SJSA1 (cell line): ENCODE data around the gene PFKL. TPM values are rescaled to one million over a fixed set of nuclear protein-coding genes. Genes with fewer than 3 reads are reported as not detected.

Experiments
- DNase-seq, 2 experiments: peaks; one replicate each; pipeline ENCODE4 v3.0.0-alpha.2; 2015 to 2020; ENCODE audit warnings: low spot score in 2 of 2, low read depth in 1 of 2
- H3K27ac ChIP-seq: fragments of 250-450 bp; sonication (Bioruptor Pico); 2 replicates; pipeline ENCODE4 v1.5.1; 2020; ENCODE audit warnings: mild to moderate bottlenecking, moderate library complexity
- H3K27me3 ChIP-seq: fragments of 250-450 bp; sonication (Bioruptor Pico); replicated peaks from 2 replicates; pipeline ENCODE4 v1.5.1; 2020; ENCODE audit warnings: mild to moderate bottlenecking, moderate library complexity
- H3K36me3 ChIP-seq: fragments of 250-450 bp; sonication (Bioruptor Pico); 2 replicates; pipeline ENCODE4 v1.5.1; 2020; ENCODE audit warnings: mild to moderate bottlenecking
- H3K4me1 ChIP-seq: fragments of 250-450 bp; sonication (Bioruptor Pico); replicated peaks from 2 replicates; pipeline ENCODE4 v1.6.1; 2021; ENCODE audit warnings: mild to moderate bottlenecking
- H3K4me3 ChIP-seq: fragments of 250-450 bp; sonication (Bioruptor Pico); 2 replicates; pipeline ENCODE4 v1.5.1; 2020; ENCODE audit warnings: mild to moderate bottlenecking
- H3K9me3 ChIP-seq: fragments of 250-450 bp; sonication (Bioruptor Pico); replicated peaks from 2 replicates; pipeline ENCODE4 v1.5.1; 2020; ENCODE audit warnings: mild to moderate bottlenecking
- total RNA-seq: library from RNA; depleted of rRNA; stranded (reverse); fragments of >200 nt; shearing (Covaris generic); gene quantifications from 2 replicates; pipeline ENCODE4 v1.2.3, GENCODE V29; 2014

PFKL gene
- total RNA-seq, 1 experiment from 2014 or later: 134 TPM

DNA sequence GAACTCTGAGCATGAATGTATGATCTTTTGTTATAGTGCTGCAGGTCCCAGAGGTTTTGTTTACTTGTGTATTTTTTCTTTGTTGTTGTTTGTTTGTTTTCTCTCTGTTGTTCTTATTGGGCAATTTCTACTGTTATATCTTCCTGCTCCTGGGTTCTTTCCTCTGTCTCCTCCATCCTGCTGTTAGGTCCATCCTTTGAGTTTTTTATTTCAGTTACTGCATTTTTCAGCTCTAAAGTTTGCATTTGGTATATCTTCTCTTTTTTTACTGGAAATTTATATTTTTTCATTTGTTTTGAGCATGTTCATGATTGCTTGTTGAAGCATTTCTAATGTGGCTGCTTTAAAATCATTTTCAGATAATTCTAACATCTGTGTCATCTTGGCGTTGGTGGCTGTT lies 63.4 kb downstream of the PFKL start:
- no peaks in the 10 kb centered on the region for H3K36me3 ChIP-seq
- no peaks in the 10 kb centered on the region; the same call in 1 of the 2 replicates for H3K9me3 ChIP-seq
- H3K4me1 ChIP-seq: no peaks in the 10 kb centered on the region
- H3K27ac ChIP-seq: no peak overlapping the region
- H3K27me3 ChIP-seq: no peaks in the 10 kb centered on the region
- no peak overlapping the region for H3K4me3 ChIP-seq
- DNase-seq: no peak

DNA sequence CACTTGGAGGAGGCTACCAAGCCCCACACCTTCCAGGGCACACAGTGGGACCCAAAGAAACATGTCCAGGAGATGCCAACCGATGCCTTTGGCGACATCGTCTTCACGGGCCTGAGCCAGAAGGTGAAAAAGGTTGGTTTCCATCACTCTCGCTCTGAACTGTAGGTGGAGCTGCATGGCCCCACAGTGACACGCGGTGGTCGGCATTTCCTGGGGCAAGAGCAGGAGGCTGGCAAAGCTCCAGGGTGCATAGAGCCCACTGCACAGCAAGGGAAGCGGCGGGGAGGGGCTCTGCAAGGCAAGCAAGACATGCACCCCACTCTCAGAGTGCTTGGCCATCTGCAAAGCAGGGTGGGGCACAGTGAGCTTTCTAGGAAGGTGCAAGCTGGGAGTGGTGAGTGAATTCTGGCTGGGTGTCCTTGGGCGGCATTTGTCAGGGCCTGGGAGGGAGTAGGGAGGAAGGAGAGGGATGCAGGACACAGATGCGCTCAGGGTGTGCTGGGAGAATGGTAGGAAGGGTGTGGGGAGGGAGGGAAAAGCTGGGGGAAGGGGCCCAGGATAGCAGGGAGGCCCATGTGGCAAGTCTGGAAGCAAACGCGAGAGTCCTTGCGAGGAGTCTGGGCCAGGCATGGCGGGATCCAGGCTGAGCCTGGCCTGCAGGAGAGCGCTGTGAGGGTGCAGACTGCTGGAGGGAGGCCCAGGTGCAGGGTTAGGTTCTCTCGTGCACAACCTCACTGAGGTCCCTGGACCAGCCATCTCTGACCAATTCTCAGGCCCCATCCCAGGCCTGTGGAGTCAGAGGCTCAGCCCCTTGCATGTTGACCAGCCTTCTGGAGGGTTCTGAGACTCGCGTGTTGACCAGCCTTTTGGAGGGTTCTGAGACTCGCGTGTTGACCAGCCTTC lies 64.5 kb downstream of the PFKL start:
- no peak overlapping the region for H3K4me3 ChIP-seq
- no peaks in the 10 kb centered on the region; the same call in 1 of the 2 replicates for H3K9me3 ChIP-seq
- no peaks in the 10 kb centered on the region for H3K36me3 ChIP-seq
- DNase-seq: no peak
- H3K4me1 ChIP-seq: no peaks in the 10 kb centered on the region
- no peak overlapping the region for H3K27ac ChIP-seq
- no peaks in the 10 kb centered on the region for H3K27me3 ChIP-seq

GRCh38 chr21:44365251-44365966 lies 65.6 kb downstream of the PFKL start:
- no peak overlapping the region for H3K27ac ChIP-seq
- no peaks in the 10 kb centered on the region for H3K36me3 ChIP-seq
- H3K4me1 ChIP-seq: peaks cover 5% of the 10 kb centered on the region
- no peak overlapping the region for H3K4me3 ChIP-seq
- DNase-seq: no peak
- H3K9me3 ChIP-seq: no peaks in the 10 kb centered on the region; the same call in 1 of the 2 replicates
- no peaks in the 10 kb centered on the region for H3K27me3 ChIP-seq

- Histone ChIP-seq H3K36me3 (no peaks in the 10 kb centered on the region), H3K27me3 (no peaks in the 10 kb centered on the region), H3K9me3 (no peaks in the 10 kb centered on the region; the same call in 1 of the 2 replicates), H3K27ac (no peak overlapping the region), H3K4me1 (peaks cover 8% of the 10 kb centered on the region), H3K4me3 (no peak overlapping the region)
- DNase-seq: no peak
Observed at GRCh38 chr21:44365967-44366585, 66.2 kb downstream of the PFKL start.

DNA sequence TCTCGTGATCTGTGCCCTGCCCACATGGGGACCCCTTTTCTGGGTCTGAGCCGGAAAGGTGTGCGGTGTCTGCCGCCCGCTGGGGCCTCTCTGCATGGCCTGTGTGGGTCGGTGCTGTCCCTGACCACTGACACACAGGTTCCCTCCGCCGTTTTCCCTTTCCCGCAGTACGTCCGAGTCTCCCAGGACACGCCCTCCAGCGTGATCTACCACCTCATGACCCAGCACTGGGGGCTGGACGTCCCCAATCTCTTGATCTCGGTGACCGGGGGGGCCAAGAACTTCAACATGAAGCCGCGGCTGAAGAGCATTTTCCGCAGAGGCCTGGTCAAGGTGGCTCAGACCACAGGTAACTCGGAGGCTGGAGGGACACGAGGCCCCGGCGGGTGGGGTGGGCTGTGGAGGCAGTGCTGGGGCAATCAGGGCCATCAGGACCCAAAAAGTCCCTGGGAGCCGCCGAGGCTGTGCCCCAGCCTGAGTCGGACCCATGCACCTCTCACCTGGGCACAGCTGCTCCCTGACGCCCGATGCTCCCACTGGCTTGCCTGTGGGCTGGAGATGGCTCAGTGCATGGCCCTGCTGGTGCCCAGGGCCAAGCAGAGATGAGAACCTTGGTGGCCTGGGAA lies 66.8 kb downstream of the PFKL start:
- no peaks in the 10 kb centered on the region; the same call in 1 of the 2 replicates for H3K9me3 ChIP-seq
- no peak overlapping the region for H3K27ac ChIP-seq
- no peak overlapping the region for H3K4me3 ChIP-seq
- H3K4me1 ChIP-seq: peaks cover 8% of the 10 kb centered on the region
- H3K36me3 ChIP-seq: no peaks in the 10 kb centered on the region
- DNase-seq: no peak
- H3K27me3 ChIP-seq: no peaks in the 10 kb centered on the region

DNA sequence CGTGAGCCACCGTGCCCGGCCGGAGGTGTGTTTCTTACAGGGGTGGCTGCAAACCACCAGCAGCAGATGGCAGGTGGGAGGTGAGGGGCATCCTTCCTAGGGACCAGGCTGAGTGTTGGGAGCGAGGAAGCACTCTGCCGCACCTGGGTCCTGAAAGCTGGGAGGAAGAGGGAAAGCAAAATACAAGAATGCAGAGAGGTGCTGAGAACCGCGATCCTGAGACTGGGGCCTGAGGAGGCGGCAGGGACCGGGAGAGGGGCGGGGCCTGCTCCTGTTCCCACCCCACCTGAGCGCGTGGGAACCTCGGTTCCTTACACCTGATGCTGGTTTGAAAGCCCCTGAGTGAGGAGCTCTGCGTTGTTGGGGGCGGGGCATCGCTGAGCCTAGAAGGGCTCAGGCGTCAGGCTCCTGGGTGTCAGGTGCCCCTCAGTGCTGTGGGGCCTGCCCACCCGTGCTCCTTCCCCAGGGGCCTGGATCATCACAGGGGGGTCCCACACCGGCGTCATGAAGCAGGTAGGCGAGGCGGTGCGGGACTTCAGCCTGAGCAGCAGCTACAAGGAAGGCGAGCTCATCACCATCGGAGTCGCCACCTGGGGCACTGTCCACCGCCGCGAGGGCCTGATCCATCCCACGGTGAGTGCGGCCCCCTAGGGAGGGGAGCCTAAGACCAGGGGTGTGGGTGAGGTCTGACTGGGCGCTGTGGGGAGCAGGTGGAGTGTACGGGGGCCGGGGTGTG lies 69.0 kb downstream of the PFKL start:
- no peak for DNase-seq
- H3K4me3 ChIP-seq: no peak overlapping the region
- H3K4me1 ChIP-seq: peaks cover 8% of the 10 kb centered on the region
- H3K27ac ChIP-seq: no peak overlapping the region
- no peaks in the 10 kb centered on the region for H3K36me3 ChIP-seq
- no peaks in the 10 kb centered on the region; the same call in 1 of the 2 replicates for H3K9me3 ChIP-seq
- H3K27me3 ChIP-seq: 0 out of 2 replicates have a peak, but pooled peaks cover 6% of the 10 kb centered on the region

- Histone ChIP-seq H3K4me1 (peaks cover 8% of the 10 kb centered on the region), H3K36me3 (no peaks in the 10 kb centered on the region), H3K27ac (no peak overlapping the region), H3K4me3 (no peak overlapping the region), H3K9me3 (no peaks in the 10 kb centered on the region; the same call in 1 of the 2 replicates), H3K27me3 (0 out of 2 replicates have a peak, but pooled peaks cover 6% of the 10 kb centered on the region)
- DNase-seq: peak; percentile 25 to 60
Observed at GRCh38 chr21:44370027-44370735, 70.3 kb downstream of the PFKL start.

GRCh38 chr21:44370786-44371410 lies 71.0 kb downstream of the PFKL start:
- no peak overlapping the region for H3K27ac ChIP-seq
- H3K4me1 ChIP-seq: peaks cover 8% of the 10 kb centered on the region
- H3K9me3 ChIP-seq: no peaks in the 10 kb centered on the region; the same call in 1 of the 2 replicates
- no peak overlapping the region for H3K4me3 ChIP-seq
- no peak for DNase-seq
- 0 out of 2 replicates have a peak, but pooled peaks cover 6% of the 10 kb centered on the region for H3K27me3 ChIP-seq
- no peaks in the 10 kb centered on the region for H3K36me3 ChIP-seq

GRCh38 chr21:44371596-44371995 lies 71.7 kb downstream of the PFKL start:
- Histone ChIP-seq H3K27ac (no peak overlapping the region), H3K9me3 (no peaks in the 10 kb centered on the region; the same call in 1 of the 2 replicates), H3K4me3 (no peak overlapping the region), H3K4me1 (peaks cover 8% of the 10 kb centered on the region), H3K27me3 (0 out of 2 replicates have a peak, but pooled peaks cover 6% of the 10 kb centered on the region), H3K36me3 (no peaks in the 10 kb centered on the region)
- no peak for DNase-seq

DNA sequence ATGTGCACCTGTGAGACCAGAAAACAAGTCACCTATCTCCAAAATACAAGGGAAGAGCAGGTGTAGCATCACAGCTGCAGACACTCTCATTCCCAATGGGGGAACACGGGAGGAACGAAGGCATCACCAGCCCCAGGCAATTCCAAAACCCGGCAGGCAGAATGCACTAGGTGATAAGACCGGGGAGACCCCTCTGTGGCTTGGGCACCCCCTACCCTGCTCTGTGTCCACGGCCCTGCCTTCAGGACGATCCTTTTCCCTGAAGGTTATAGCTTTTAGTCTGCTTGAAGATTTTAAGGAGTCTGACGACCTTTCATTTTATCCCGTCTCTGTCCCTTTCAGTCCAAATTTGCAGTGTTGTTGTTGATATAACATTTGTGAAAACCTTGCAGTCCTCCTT lies 72.8 kb downstream of the PFKL start:
- Histone ChIP-seq H3K9me3 (no peaks in the 10 kb centered on the region), H3K4me3 (no peak overlapping the region), H3K27me3 (0 out of 2 replicates have a peak, but pooled peaks cover 6% of the 10 kb centered on the region), H3K36me3 (no peaks in the 10 kb centered on the region), H3K4me1 (peaks cover 8% of the 10 kb centered on the region), H3K27ac (no peak overlapping the region)
- DNase-seq: no peak

- Histone ChIP-seq H3K36me3 (no peaks in the 10 kb centered on the region), H3K27ac (no peak overlapping the region), H3K4me3 (no peak overlapping the region), H3K9me3 (no peaks in the 10 kb centered on the region), H3K4me1 (peaks cover 8% of the 10 kb centered on the region), H3K27me3 (0 out of 2 replicates have a peak, but pooled peaks cover 6% of the 10 kb centered on the region)
- DNase-seq: no peak
Observed at GRCh38 chr21:44374601-44375280, 74.9 kb downstream of the PFKL start.
